HG03354 (cell line): ENCODE data around the gene CCND1.

Experiments
- ATAC-seq: cut with Tn5 transposase; IDR thresholded peaks from one replicate; pipeline ENCODE4 v1.9.1; 2021; ENCODE audit warnings: mild to moderate bottlenecking; ENCODE audit not compliant: unreplicated experiment, poor library complexity, severe bottlenecking

Gene CCND1

GRCh38 chr11:69640995-69641581, at the start of gene CCND1:
Gene CCND1, plus strand, starts transcription at chr11:69641156. Its CDS starts 158 bp downstream, at chr11:69641314.
- no peak for ATAC-seq

- ATAC-seq, result no peak
Observed at GRCh38 chr11:69592986-69593650, 47.8 kb upstream of the CCND1 start.

GRCh38 chr11:69593851-69594250, 47.1 kb upstream of the CCND1 start:
- no peak for ATAC-seq

- ATAC-seq, result no peak
Observed at GRCh38 chr11:69594481-69594880, 46.5 kb upstream of the CCND1 start.

DNA sequence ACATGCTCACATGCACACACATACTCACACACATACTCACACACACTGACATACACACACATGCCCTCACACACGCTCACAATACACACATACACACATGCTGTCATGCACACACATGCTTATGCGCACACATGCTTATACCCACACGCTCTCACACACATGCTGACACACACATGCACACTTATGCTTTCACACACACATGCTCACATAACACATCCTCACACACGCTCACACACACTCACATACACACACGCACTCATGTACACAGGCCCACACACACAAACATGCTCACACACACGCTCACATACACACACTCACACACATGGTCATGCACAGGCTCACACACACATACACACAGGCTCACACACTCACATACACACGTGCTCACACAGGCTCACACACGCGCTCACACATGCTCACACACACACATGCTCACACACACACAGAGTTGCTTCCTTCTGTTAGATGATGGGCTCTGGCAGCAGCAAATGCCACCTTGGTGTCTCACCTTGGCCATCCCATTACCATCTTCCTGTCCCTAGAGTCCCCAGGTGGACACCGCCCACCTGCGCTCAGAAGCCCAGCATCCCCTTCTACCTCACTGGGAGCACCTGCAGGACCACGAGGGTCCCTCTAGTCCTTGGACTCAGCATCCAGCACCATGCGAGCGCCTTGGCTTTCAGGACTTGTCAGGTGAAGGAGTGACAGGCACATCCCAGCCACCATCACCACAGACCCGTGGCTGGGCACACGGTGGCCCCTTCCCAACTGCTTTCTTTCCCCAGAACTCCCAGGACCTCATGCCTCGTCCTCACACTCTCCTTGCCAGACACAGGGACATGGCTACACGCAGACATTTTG, 44.9 kb upstream of the CCND1 start:
- ATAC-seq, result no peak

- no peak for ATAC-seq
Observed at GRCh38 chr11:69598147-69598546, 42.8 kb upstream of the CCND1 start.

DNA sequence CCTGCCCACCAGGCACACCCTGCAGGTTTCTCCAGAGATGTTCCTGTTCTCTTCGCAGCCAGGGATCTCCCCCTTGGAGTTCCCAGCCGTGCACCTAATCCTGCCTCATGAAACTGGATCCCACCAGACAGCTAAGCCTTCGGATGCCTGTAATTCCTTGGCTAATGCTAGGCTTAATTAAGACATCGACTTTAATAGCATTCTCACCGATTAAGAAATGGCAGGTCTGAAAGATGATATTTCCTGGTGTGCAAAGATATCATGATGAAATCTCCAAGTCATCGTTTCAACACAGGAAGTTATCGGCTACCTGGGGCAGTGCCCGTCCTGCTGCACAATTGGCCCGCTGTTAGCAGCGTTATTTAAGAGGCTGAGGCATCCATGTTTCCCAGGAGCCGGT, 41.5 kb upstream of the CCND1 start:
- ATAC-seq, result no peak

DNA sequence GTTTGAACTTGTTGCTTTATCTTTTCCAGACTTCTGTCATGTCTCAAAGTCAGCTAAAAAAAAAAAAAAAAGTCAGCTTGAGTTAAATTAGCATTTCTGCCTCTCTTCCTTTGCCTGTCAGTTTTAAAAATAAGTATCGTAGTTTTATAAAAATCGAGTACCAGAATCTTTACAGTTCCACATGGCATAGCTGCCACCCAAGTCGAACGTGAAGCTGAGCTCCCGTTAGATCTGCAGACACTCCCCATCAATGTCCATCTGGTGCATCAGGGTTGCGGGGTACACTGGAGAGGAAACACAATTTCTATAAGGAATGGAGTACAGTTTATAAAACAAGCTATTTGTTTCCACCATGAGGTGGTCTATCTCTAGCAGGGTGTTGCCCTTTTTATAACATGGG, 41.0 kb upstream of the CCND1 start:
- ATAC-seq, result no peak

GRCh38 chr11:69601011-69601975, 39.7 kb upstream of the CCND1 start:
- ATAC-seq, result no peak

DNA sequence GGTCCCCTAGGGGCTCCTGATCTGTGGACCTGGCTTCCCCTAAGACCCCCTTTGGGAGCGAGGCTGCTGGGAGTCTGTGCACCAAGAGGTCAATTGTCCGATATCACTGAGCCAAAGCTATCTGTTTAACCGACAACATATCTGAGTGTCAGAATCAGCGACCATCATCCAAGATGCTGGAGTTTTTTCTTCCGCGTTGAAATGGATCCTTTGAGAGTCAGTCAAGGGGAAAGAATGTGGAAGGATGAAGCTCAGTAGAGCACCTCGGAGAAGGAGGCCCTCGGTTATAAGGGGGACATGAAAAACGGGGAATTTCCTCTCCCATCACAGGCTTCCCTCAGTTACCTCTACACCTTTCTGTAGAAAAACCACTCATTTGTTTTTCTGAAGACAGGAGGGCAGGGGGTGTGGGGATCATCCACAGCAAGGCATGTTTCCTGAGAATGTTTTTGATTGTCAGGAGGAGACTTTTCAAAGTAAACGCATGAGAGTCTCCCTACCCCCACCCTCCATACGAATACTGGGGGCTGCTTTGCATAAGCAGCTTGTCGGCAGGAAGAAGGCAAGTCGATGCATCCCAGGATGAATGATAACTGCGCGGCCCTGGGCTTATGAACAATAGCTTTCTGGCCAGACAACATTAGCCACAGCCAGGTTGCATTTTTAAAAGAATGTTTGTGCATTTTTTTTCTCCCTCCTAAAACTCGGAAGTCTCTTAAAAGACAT, 37.7 kb upstream of the CCND1 start:
- ATAC-seq, result no peak

DNA sequence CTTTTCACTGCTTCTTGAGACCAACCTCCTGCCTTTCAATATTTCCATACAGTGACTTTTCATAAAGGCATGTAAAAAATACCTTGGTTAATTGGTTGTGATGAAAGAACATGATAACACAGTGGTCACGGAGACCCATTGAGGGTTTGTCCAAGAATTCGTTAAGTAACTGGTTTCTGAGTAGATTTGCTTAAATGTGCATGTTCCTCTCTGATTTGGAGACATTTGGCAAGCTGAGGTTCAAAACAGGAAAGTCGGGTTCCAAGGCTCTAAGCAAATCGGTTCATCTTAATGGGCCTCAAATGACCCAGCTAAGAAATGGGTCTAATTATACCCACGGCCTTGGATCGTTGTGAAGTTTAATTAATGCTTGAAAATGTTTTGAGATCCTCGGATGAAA, 36.9 kb upstream of the CCND1 start:
- no peak for ATAC-seq

- no peak for ATAC-seq
Observed at GRCh38 chr11:69605737-69606526, 35.0 kb upstream of the CCND1 start.

DNA sequence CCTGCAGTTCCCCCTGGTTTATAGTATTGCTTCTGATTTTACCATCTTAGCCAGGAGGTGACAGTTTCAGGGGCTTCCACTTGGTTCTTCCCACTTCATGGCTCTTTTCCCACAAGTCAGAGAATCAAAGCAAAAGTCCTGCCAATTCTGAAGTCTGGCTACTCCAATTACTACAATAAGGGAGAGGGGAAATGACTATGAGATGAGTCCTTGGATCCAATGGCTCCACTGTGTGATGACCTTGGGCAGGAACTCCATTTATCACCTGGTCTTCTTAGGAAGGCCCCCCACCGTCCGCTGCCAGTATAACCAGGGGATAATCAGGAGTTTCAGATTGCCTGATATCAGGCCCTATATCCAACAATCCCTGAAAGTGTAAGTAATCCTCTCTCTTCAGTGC, 31.6 kb upstream of the CCND1 start:
- ATAC-seq, result no peak

DNA sequence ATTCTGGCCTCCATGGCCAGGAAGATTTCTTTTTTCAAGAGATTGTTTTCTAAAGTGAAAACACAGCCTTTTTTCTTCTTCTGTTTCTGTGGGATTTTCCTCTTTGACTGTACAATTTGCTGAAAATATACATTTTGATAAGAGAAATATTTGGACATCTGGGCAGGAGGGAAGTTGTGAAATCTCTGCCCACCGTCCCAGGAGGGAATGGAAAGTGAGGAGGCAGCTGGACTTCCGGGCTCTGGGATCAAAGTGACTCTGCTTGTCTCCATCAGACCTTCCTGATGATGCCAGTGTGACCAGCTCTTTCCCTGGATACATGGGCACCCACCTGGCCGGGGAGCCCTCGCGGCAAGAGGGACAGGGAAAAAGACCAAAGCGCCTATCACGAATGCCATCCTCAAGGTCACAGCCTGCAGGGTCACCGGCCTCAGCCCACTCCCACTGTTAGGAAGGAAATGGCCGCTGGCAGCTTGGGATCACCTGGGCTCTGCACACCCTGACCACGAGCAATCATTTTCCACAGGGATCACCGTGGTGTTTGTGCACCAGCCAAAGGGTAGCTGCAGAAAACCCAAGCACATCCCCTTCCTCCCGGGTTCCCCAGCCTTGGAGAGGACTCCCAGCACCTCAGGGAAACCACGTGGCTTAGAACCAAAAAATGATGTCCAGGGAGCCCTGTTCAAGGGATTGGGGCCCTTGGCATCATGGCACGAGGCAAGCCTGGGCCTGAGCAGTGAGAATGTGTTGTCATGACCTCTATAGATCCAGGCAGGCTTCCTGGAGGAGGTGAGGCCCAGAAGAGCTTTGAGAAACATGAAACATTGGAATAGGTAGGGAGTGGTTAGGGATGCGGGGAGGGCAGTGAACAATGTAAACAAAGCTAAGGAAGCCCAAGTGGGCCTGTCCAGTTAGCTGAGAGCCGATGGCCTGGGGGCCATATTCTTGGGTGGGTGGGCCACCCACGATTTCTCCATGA, 29.1 kb upstream of the CCND1 start:
- ATAC-seq, result no peak

GRCh38 chr11:69613594-69613993, 27.4 kb upstream of the CCND1 start:
- no peak for ATAC-seq

DNA sequence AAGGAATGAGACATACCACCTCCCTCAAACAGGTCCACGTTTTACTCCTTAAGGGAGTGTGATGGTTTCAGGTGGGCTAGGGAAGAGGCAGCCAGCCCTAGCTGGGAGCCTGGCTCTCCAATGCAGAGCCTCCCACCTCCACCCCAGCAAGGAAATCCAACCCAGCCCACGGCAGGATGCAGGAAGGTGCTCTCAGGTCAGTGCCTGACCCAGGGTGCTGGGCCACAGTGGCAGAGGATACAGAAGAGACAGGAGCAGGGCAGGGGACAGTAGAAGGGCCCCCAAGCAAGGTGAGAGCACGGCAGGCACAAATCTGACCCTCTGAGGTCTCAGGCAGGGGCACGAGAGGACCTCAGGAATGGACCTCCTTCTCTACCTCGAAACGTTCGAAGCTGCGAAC, 26.9 kb upstream of the CCND1 start:
- no peak for ATAC-seq

DNA sequence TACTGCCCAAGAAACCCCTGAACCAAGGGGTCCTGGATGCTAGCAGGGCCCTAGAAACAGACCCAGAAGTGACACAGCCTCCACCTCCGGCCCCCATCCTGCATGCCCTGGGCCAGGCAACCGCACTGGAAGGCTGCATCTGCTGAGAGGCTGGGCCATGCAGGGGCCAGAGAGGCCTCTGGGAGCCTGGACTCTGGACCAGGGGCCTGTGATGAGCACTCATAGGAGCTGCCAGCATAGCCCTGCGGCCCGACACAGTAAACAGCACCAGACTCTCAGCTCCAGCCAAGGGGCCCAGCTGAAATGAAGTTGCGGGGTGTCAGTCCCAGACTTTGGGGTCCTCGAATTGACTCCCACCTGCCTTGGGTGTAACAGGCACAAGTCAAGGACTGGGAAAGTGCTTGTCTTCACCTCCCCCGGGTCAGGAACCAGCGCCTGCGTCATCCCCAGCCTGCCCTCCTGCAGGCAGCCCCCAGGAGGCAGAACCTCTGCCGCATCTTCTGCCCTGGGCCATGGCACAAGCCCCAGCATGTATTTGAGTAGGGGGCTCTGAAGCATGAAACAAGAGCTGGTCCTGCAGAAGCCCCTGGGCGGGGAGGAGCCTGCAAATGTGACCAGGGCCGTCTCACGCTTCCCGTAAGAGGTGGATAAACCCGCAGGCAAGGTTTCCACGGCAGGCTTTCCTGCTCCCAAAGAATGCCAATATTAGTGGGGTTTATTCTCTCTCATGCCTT, 25.2 kb upstream of the CCND1 start:
- no peak for ATAC-seq
